Tibial artery (tissue), 4 donors: ENCODE data around the gene CNRIP1.

Source experiments
- DNase-seq, 2 donors: peaks; one replicate each; pipeline ENCODE4 v3.0.0-alpha.2; 2019
- H3K27ac ChIP-seq, 2 donors: fragments of 200-600 bp; sonication (generic) in 1 of 2; 1 replicate in 1 of 2; 2 replicates in 1 of 2; pipeline ENCODE4 v1.5.1; 2018 to 2019; ENCODE audit warnings: mild to moderate bottlenecking in 1 of 2
- H3K27me3 ChIP-seq, 2 donors: fragments of 200-600 bp; sonication (generic) in 1 of 2; one replicate each; pipeline versions ENCODE4 v1.5.1 to v1.6.0; 2016 to 2019
- H3K36me3 ChIP-seq, 3 donors: fragments of 200-600 bp; sonication (generic) in 2 of 3; one replicate each; pipeline ENCODE4 v1.5.1; 2016 to 2019; ENCODE audit warnings: mild to moderate bottlenecking in 2 of 3
- H3K4me1 ChIP-seq, 4 donors: fragments of 200-600 bp; sonication (generic) in 2 of 4; 1 replicate in 3 of 4; 2 replicates in 1 of 4; pipeline ENCODE4 v1.5.1; 2016 to 2019
- H3K4me3 ChIP-seq, 2 donors: fragments of 200-600 bp; sonication (generic) in 1 of 2; 1 replicate in 1 of 2; 2 replicates in 1 of 2; pipeline ENCODE4 v1.5.1; 2018 to 2019; ENCODE audit warnings: mild to moderate bottlenecking in 2 of 2
- H3K9me3 ChIP-seq, 3 donors: fragments of 200-600 bp; sonication (generic) in 1 of 3; one replicate each; pipeline ENCODE4 v1.5.1; 2016 to 2019
- CTCF ChIP-seq, 2 experiments: fragments of 200-600 bp in 1 of 2; fragments of 450-650 bp in 1 of 2; IDR thresholded peaks; one replicate each; pipeline ENCODE4 v1.5.1; 2017 to 2019; ENCODE audit warnings: antibody characterized with exemption in 2 of 2, mild to moderate bottlenecking in 1 of 2, moderate library complexity in 1 of 2
- intact Hi-C: fragments of 100-400 bp; cut with DNase I; formaldehyde crosslinking; loops from one replicate; pipeline ENCODE4 v1.15.0; 2023; ENCODE audit warnings: low total_unique reads

CNRIP1 gene

GRCh38 chr2:68274022-68274421, 45.7 kb downstream of the CNRIP1 start:
- Histone ChIP-seq H3K4me3 (no peak overlapping the region), H3K9me3 (no peaks in the 10 kb centered on the region), H3K4me1 (no peaks in the 10 kb centered on the region), H3K36me3 (no peaks in the 10 kb centered on the region), H3K27me3 (no peaks in the 10 kb centered on the region), H3K27ac (no peak overlapping the region)
- intact Hi-C loops: no loop called here
- TF ChIP-seq CTCF (IDR thresholded peaks at IDR 0.05): no peak
- no peak for DNase-seq

GRCh38 chr2:68272246-68272994, 47.3 kb downstream of the CNRIP1 start:
- no peaks in the 10 kb centered on the region for H3K9me3 ChIP-seq
- no peak overlapping the region for H3K27ac ChIP-seq
- H3K4me3 ChIP-seq: no peak overlapping the region
- DNase-seq: no peak
- intact Hi-C loops: no loop called here
- H3K4me1 ChIP-seq: no peaks in the 10 kb centered on the region
- no peak for TF ChIP-seq CTCF (IDR thresholded peaks at IDR 0.05)
- H3K36me3 ChIP-seq: no peaks in the 10 kb centered on the region
- H3K27me3 ChIP-seq: no peaks in the 10 kb centered on the region

- no peak overlapping the region for H3K4me3 ChIP-seq
- no peak for DNase-seq
- H3K27me3 ChIP-seq: no peaks in the 10 kb centered on the region
- no peaks in the 10 kb centered on the region for H3K36me3 ChIP-seq
- intact Hi-C loops: no loop called here
- no peaks in the 10 kb centered on the region for H3K9me3 ChIP-seq
- H3K27ac ChIP-seq: no peak overlapping the region
- no peak for TF ChIP-seq CTCF (IDR thresholded peaks at IDR 0.05)
- no peaks in the 10 kb centered on the region for H3K4me1 ChIP-seq
Measured at GRCh38 chr2:68266655-68267054, 53.1 kb downstream of the CNRIP1 start.

- TF ChIP-seq CTCF (IDR thresholded peaks at IDR 0.05): no peak
- intact Hi-C loops: no loop called here
Measured at GRCh38 chr2:68263632-68264031, 56.1 kb downstream of the CNRIP1 start.

GRCh38 chr2:68258851-68259250, 60.9 kb downstream of the CNRIP1 start:
- Histone ChIP-seq H3K9me3 (no peaks in the 10 kb centered on the region), H3K36me3 (no peaks in the 10 kb centered on the region), H3K27ac (no peak overlapping the region), H3K27me3 (no peaks in the 10 kb centered on the region), H3K4me3 (no peak overlapping the region), H3K4me1 (peaks cover 0 to 4% (median 0%) of the 10 kb centered on the region in 4 donors)
- intact Hi-C loops: no loop called here
- DNase-seq: no peak
- TF ChIP-seq CTCF (IDR thresholded peaks at IDR 0.05): no peak

More at GRCh38 chr2:68263632-68264031, 56.1 kb downstream of the CNRIP1 start:
- DNase-seq: no peak
- Histone ChIP-seq H3K4me1 (no peaks in the 10 kb centered on the region), H3K27ac (no peak overlapping the region), H3K4me3 (no peak overlapping the region), H3K27me3 (no peaks in the 10 kb centered on the region), H3K9me3 (no peaks in the 10 kb centered on the region), H3K36me3 (no peaks in the 10 kb centered on the region)
